ENCODE measurements around the gene CAMK1D.

- TF ChIP-seq CTCF (conservative IDR thresholded peaks at IDR 0.05) (no peak), EZH2 (IDR thresholded peaks at IDR 0.05; ENCODE audit: low read depth) (no peak)
Measured at GRCh38 chr10:12488626-12489025, 139.3 kb downstream of the CAMK1D start.

All from PC-9 (cell line).